Choroid plexus epithelial cell (primary cell): ENCODE data around the gene RHOBTB1.
A peak's percentile ranks its signal among the peaks of the same experiment; 100 is the strongest.

Experiments used
- DNase-seq: peaks from one replicate; pipeline ENCODE4 v3.0.0-alpha.2; 2010; ENCODE audit warnings: low read depth
- H3K4me3 ChIP-seq: 2 replicates; pipeline ENCODE4 v1.5.1; 2011; ENCODE audit warnings: low read depth, mild to moderate bottlenecking, control low read depth, low read length, moderate library complexity
- TF ChIP-seq, protein P1 (sequence below): conservative IDR thresholded peaks from 2 replicates; pipeline ENCODE4 v1.5.1; 2011; ENCODE audit warnings: low read depth, mild to moderate bottlenecking, control low read depth, inconsistent platforms, low read length, moderate library complexity

Gene RHOBTB1

DNA sequence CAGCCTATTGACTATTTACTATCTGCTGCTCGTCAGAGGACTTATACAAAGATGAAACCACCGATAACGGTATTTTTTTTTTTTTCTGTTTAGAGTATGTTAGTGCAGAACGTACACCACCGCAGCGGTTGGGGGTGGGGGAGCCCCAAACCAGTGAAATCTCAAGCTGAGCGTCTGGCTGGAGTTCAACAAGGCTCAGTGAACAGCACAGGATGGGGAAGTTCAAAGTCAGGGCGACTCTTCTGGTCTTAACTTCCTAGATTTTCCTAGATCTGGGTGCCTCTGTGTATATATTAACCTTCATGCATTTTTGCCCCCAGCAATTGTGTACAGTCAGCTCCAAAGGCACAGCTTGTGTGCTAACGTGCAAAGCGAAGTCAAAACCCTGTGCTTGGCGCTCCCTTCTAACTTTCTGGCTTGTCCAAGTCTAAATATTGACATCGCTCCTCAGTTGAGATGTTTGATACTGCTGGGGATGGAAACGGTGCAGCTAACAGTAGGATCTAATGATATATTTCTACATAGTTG, 1.1 kb downstream of the RHOBTB1 start:
- DNase-seq = peak; percentile 79
- TF ChIP-seq, protein P1, sequence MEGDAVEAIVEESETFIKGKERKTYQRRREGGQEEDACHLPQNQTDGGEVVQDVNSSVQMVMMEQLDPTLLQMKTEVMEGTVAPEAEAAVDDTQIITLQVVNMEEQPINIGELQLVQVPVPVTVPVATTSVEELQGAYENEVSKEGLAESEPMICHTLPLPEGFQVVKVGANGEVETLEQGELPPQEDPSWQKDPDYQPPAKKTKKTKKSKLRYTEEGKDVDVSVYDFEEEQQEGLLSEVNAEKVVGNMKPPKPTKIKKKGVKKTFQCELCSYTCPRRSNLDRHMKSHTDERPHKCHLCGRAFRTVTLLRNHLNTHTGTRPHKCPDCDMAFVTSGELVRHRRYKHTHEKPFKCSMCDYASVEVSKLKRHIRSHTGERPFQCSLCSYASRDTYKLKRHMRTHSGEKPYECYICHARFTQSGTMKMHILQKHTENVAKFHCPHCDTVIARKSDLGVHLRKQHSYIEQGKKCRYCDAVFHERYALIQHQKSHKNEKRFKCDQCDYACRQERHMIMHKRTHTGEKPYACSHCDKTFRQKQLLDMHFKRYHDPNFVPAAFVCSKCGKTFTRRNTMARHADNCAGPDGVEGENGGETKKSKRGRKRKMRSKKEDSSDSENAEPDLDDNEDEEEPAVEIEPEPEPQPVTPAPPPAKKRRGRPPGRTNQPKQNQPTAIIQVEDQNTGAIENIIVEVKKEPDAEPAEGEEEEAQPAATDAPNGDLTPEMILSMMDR = no peak
- H3K4me3 ChIP-seq = peak overlapping the region; percentile 78

DNA sequence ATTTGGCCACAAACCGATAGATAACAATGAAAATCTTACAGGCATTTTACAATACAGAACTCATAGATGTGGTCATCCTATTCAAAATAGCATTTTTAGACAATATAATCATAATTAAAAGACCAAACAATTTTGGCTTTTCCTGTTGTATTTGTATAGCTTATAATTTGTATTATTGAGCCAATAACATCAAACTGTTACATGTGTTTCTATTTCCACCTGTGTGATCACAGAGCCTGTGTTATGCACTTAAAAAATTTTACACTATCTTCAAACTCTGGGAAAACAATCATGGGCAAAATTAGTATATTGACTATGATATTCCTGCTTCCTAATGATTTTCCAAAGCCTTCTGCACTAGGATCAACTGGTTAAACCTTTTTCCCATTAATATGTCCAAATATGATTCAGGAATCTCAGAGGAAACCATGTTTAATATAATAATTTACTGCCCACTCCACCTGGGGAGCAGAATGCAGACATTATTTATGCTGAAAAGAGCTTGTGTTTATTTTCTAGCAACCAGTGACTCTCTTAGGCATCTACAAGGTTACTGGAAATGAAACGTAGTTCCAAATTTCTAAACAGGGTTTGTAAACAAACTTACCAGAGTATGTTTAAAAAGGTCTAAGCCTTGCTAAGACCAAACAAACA, 1.7 kb downstream of the RHOBTB1 start:
- H3K4me3 ChIP-seq = peak overlapping the region; percentile 78
- TF ChIP-seq, protein P1 = no peak
- DNase-seq = no peak

DNA sequence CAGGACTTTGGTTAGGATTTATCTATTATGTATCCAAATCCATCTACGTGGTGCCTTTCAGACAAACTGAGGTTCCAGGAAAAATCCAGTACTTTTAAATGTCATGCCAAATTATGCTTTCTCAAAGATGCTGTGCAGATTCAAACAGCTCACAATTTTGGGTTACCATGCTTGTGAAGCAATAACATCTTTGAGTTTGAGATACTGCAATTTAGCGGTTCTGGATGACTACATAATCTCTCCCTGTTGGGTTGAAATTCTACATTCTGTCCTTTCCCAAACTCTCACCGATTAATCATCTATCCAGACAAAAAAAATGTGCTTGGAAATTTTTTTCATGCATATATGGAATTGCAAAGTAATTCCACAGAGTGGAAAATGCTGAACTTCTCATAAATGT, 3.5 kb downstream of the RHOBTB1 start:
- no peak overlapping the region for H3K4me3 ChIP-seq
- DNase-seq = no peak
- TF ChIP-seq, protein P1 = no peak

DNA sequence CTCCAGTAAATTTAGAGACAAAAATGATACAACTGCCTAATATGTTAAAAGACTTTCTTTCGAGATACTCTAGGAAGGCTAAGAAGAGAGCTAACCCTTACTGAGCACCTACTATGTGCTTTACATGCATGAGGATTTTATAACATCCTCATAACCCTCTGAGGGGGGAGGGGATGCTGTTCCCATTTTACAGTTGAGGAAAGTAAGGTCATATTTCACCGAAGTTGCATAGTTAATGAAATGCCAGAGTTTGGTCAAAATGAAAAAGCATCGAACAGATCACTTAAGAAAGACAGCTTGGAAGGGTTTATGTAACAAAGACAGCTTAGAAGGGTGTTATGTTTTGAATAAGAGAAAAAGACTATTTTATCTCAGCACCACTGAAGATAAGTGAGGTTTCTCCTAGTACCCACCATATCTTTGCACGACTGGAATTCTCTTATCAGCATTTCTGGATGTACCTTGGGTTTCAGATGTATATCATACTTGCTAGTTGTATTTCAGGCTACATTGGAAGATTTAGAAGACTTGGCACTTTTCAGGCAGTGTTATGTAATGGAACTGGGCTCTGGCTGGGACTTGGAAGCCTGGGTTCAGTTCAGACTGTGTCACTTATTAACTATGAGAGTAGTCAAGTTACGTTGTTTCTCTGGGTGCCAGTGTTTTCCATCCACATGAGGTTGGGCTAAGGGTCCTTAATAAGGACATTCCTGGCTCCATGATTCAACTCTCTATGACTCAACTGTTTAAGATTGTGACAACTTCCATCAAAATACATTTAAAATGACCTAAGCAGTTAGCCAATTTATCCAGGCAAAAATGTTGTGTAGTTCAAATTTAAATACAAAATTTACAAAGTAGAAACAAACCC, 6.0 kb downstream of the RHOBTB1 start:
- no peak overlapping the region for H3K4me3 ChIP-seq
- TF ChIP-seq, protein P1 = no peak
- DNase-seq = peak; percentile 72

DNA sequence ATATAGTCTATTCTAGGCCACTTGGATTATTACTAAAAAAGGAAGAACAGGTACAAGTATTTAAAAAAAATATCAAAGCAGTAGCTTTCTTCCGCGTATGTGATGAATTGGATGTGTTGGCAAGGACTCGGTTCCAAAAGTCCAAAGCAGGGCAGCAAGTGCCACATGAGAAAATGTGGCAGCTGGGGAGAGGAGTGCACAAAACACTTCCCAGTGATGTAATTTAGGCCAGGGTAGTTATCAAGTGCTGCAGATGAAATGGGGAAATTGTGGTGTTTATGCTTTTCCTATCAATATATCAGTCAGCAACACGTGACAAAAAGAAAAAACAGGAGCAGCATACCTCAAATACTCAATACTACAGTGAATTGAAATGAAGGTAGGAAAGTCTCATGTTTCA, 7.0 kb downstream of the RHOBTB1 start:
- DNase-seq = no peak
- TF ChIP-seq, protein P1 = no peak
- no peak overlapping the region for H3K4me3 ChIP-seq

DNA sequence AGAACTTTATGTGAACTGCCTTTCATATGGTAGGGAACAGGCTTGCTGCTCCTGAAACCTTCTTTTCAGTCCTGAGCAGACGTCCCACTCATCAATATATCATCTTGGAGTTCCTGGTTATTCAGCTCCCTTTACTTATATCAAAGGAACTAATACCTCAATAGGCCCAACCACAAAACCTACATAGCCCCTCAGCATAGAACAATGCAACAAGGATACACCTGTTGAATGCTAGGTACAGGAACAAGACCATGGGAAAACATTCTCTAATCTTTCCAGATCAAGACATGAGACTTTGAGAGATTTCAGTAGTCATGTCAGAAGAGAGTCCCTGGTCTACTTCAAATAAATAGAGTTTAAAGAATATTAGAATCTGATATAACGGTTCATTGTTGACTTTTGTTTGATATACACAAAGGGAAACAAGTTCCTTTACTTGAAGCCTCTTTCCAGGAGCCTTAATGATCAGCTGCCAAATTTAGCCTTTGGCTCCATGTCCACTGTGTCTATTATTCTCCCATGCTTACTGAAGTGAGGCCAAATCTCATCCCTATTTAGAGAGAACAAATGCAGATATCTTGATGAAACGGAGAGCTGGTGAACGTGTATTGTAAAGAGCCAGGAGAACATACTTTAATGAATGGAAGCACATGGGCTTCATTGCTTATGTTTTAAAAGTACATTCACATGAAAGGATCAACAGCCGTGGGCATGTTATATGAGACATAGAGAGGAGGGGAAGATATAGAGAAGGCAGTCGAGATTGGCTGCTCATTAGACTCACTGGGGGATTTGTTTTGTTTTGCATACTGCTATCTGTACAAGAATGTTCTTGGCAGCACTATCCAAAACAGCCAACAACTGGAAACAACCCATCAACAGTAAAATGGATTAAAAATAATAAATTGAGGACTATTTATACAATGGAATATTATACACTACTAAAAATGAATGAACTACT, 9.5 kb downstream of the RHOBTB1 start:
- TF ChIP-seq, protein P1 = no peak
- DNase-seq = peak; percentile 57

More for the DNA sequence above, 9.5 kb downstream of the RHOBTB1 start:
- no peak overlapping the region for H3K4me3 ChIP-seq
